ENCODE results near the gene PARP1.

PARP1 gene

DNA sequence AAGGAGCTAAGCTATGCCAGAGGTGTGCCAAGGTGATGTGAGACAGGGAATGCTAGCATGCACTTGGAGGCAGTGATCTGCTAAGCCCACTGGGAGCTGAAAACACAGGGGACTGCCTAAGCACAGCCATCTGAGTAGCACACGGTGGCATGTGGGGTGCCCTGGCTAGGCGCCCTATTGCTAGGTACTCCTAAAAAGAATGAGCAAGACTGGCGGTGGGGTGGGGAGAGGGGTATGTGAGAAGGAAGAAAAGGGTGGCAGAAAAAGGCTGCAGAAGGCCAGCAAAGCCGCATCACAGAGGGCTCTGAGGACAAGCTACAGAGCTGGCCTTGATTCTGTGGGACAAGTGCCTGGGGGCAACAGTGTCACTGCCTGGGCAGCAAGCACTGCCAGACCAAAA is 23.9 kb downstream of the PARP1 start:
- TF ChIP-seq SUZ12 (IDR thresholded peaks at IDR 0.05; ENCODE audit: extremely low read depth, insufficient read depth, insufficient read length) (no peak), YY1 (IDR thresholded peaks at IDR 0.05; ENCODE audit: insufficient read depth, insufficient read length) (no peak), ZNF274 (IDR thresholded peaks at IDR 0.05; ENCODE audit: low read depth, low read length) (no peak)
- no peaks in the 10 kb centered on the region for H3K4me1 ChIP-seq (ENCODE audit: insufficient read depth, insufficient read length)
- DNase-seq (ENCODE audit: low read depth, low spot score), result no peak
- H3K9ac ChIP-seq (ENCODE audit: insufficient read length, low read depth), result no peak overlapping the region
- H3K4me3 ChIP-seq (ENCODE audit: insufficient read length, low read depth), result no peak overlapping the region
- no peaks in the 10 kb centered on the region for H3K9me3 ChIP-seq (ENCODE audit: insufficient read depth, low read length)
- no peaks in the 10 kb centered on the region for H3K27me3 ChIP-seq (ENCODE audit: insufficient read depth, insufficient read length)
- H3K36me3 ChIP-seq (ENCODE audit: insufficient read depth, insufficient read length, low read length), result peaks cover 99% of the 10 kb centered on the region

- no peaks in the 10 kb centered on the region for H3K9me3 ChIP-seq (ENCODE audit: insufficient read depth, low read length)
- no peak for DNase-seq (ENCODE audit: low read depth, low spot score)
- H3K4me1 ChIP-seq (ENCODE audit: insufficient read depth, insufficient read length), result no peaks in the 10 kb centered on the region
- H3K9ac ChIP-seq (ENCODE audit: insufficient read length, low read depth), result no peak overlapping the region
- H3K36me3 ChIP-seq (ENCODE audit: insufficient read depth, insufficient read length, low read length), result peaks cover 99% of the 10 kb centered on the region
- H3K4me3 ChIP-seq (ENCODE audit: insufficient read length, low read depth), result no peak overlapping the region
- H3K27me3 ChIP-seq (ENCODE audit: insufficient read depth, insufficient read length), result no peaks in the 10 kb centered on the region
- TF ChIP-seq ZNF274 (IDR thresholded peaks at IDR 0.05; ENCODE audit: low read depth, low read length) (no peak), YY1 (IDR thresholded peaks at IDR 0.05; ENCODE audit: insufficient read depth, insufficient read length) (no peak), SUZ12 (IDR thresholded peaks at IDR 0.05; ENCODE audit: extremely low read depth, insufficient read depth, insufficient read length) (no peak)
Observed at GRCh38 chr1:226382030-226382429, 25.9 kb downstream of the PARP1 start.

DNA sequence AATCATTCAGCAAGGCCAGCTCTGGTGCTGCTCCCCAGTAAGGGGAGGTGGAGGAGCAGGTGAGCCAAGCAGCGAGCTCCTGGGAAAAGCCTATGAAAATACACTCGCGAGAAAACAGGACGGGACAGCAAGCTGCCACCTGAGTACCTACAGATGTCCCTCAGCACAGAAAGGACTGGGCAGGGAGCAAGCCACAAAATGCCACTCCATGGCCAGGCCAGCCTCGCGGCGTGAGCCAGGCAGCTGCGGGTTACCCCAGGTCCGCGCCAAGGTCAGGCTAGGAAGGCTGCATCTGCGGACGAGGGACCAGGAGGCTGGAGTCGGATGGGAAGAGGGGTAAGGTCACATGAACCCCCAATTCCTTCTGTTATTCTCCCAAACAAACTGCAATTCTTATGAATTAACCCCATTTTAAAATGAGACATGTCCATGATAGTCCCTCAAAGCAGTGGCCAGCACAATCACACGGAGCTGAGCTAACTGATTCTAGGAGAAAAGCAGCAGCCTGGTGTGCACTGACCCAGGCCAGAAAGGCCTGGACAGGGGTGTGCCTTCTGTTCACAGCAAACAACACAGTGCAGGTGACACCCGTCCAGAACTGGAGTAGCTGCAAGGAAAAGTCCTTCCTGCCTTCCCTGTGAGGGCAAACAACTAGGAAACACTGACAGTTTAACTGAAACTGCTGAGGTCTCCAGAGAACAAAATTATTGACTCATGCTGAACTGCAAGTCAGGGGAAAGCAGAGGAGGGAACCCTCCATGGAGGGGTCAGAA is 26.5 kb downstream of the PARP1 start:
- no peak for DNase-seq (ENCODE audit: low read depth, low spot score)
- H3K36me3 ChIP-seq (ENCODE audit: insufficient read depth, insufficient read length, low read length), result peaks cover 100% of the 10 kb centered on the region
- H3K9ac ChIP-seq (ENCODE audit: insufficient read length, low read depth), result no peak overlapping the region
- H3K4me3 ChIP-seq (ENCODE audit: insufficient read length, low read depth), result no peak overlapping the region
- H3K27me3 ChIP-seq (ENCODE audit: insufficient read depth, insufficient read length), result no peaks in the 10 kb centered on the region
- H3K4me1 ChIP-seq (ENCODE audit: insufficient read depth, insufficient read length), result no peaks in the 10 kb centered on the region
- no peak for TF ChIP-seq SUZ12 (IDR thresholded peaks at IDR 0.05; ENCODE audit: extremely low read depth, insufficient read depth, insufficient read length)
- TF ChIP-seq YY1 (IDR thresholded peaks at IDR 0.05; ENCODE audit: insufficient read depth, insufficient read length), result no peak
- TF ChIP-seq ZNF274 (IDR thresholded peaks at IDR 0.05; ENCODE audit: low read depth, low read length), result no peak
- no peaks in the 10 kb centered on the region for H3K9me3 ChIP-seq (ENCODE audit: insufficient read depth, low read length)

GRCh38 chr1:226378071-226378470 is 29.8 kb downstream of the PARP1 start:
- no peak for TF ChIP-seq ZNF274 (IDR thresholded peaks at IDR 0.05; ENCODE audit: low read depth, low read length)
- no peak for TF ChIP-seq YY1 (IDR thresholded peaks at IDR 0.05; ENCODE audit: insufficient read depth, insufficient read length)
- TF ChIP-seq SUZ12 (IDR thresholded peaks at IDR 0.05; ENCODE audit: extremely low read depth, insufficient read depth, insufficient read length), result no peak
- Histone ChIP-seq H3K9me3 (ENCODE audit: insufficient read depth, low read length) (no peaks in the 10 kb centered on the region), H3K27me3 (ENCODE audit: insufficient read depth, insufficient read length) (no peaks in the 10 kb centered on the region), H3K4me1 (ENCODE audit: insufficient read depth, insufficient read length) (no peaks in the 10 kb centered on the region), H3K9ac (ENCODE audit: insufficient read length, low read depth) (no peak overlapping the region), H3K36me3 (ENCODE audit: insufficient read depth, insufficient read length, low read length) (peaks cover 100% of the 10 kb centered on the region), H3K4me3 (ENCODE audit: insufficient read length, low read depth) (no peak overlapping the region)
- DNase-seq (ENCODE audit: low read depth, low spot score), result no peak

DNA sequence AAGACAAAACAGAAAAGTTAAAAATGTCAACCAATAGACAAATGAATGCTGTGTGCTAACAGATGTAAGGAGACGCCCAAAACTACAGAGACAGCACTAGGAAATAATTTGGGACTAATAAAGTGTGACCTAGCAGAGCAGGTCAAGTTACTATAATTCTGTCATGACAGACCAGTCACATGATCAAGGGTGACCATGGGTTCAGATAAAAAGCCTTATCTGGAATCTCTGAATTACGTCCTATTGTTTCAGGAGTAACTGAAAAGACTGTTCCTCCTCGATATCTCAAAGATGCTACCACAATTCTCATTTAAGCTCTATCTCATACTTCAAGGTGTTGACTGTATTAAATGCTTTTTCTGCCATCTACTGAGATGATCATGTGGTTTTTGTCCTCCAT is 31.6 kb downstream of the PARP1 start:
- TF ChIP-seq SUZ12 (IDR thresholded peaks at IDR 0.05; ENCODE audit: extremely low read depth, insufficient read depth, insufficient read length) (no peak), ZNF274 (IDR thresholded peaks at IDR 0.05; ENCODE audit: low read depth, low read length) (no peak)
- no peak overlapping the region for H3K9ac ChIP-seq (ENCODE audit: insufficient read length, low read depth)
- H3K4me1 ChIP-seq (ENCODE audit: insufficient read depth, insufficient read length), result no peaks in the 10 kb centered on the region
- DNase-seq (ENCODE audit: low read depth, low spot score), result no peak
- no peaks in the 10 kb centered on the region for H3K9me3 ChIP-seq (ENCODE audit: insufficient read depth, low read length)
- H3K27me3 ChIP-seq (ENCODE audit: insufficient read depth, insufficient read length), result no peaks in the 10 kb centered on the region
- H3K36me3 ChIP-seq (ENCODE audit: insufficient read depth, insufficient read length, low read length), result peaks cover 100% of the 10 kb centered on the region
- no peak overlapping the region for H3K4me3 ChIP-seq (ENCODE audit: insufficient read length, low read depth)

GRCh38 chr1:226373376-226373775 is 34.5 kb downstream of the PARP1 start:
- no peak for DNase-seq (ENCODE audit: low read depth, low spot score)
- TF ChIP-seq SUZ12 (IDR thresholded peaks at IDR 0.05; ENCODE audit: extremely low read depth, insufficient read depth, insufficient read length), result no peak
- TF ChIP-seq YY1 (IDR thresholded peaks at IDR 0.05; ENCODE audit: insufficient read depth, insufficient read length), result no peak
- TF ChIP-seq ZNF274 (IDR thresholded peaks at IDR 0.05; ENCODE audit: low read depth, low read length), result no peak
- H3K4me1 ChIP-seq (ENCODE audit: insufficient read depth, insufficient read length), result no peaks in the 10 kb centered on the region
- H3K4me3 ChIP-seq (ENCODE audit: insufficient read length, low read depth), result no peak overlapping the region
- H3K27me3 ChIP-seq (ENCODE audit: insufficient read depth, insufficient read length), result no peaks in the 10 kb centered on the region
- no peaks in the 10 kb centered on the region for H3K9me3 ChIP-seq (ENCODE audit: insufficient read depth, low read length)
- no peak overlapping the region for H3K9ac ChIP-seq (ENCODE audit: insufficient read length, low read depth)
- H3K36me3 ChIP-seq (ENCODE audit: insufficient read depth, insufficient read length, low read length), result peaks cover 100% of the 10 kb centered on the region

DNA sequence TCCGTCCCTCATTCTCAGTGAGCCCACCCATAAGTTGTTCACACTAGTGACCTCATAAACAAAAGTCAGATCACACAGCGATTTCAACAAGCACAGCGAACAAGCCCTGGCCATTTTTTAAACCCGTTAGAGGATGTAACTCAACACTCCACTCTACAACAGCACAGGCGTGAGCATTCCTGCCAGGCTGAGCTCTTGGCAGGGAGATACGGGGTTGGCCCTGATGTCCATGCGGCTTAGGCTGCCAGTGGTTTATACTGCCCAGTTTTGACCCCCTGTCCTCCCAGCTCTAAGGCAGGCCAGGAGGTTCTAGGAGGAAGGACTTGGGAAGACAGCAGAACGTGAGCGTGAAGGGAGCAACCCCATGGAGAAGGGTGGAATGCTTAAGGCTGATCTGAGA is 35.0 kb downstream of the PARP1 start:
- no peak for TF ChIP-seq ZNF274 (IDR thresholded peaks at IDR 0.05; ENCODE audit: low read depth, low read length)
- TF ChIP-seq SUZ12 (IDR thresholded peaks at IDR 0.05; ENCODE audit: extremely low read depth, insufficient read depth, insufficient read length), result no peak
- TF ChIP-seq YY1 (IDR thresholded peaks at IDR 0.05; ENCODE audit: insufficient read depth, insufficient read length), result no peak
- Histone ChIP-seq H3K36me3 (ENCODE audit: insufficient read depth, insufficient read length, low read length) (peaks cover 100% of the 10 kb centered on the region), H3K9me3 (ENCODE audit: insufficient read depth, low read length) (no peaks in the 10 kb centered on the region), H3K4me1 (ENCODE audit: insufficient read depth, insufficient read length) (no peaks in the 10 kb centered on the region), H3K27me3 (ENCODE audit: insufficient read depth, insufficient read length) (no peaks in the 10 kb centered on the region), H3K9ac (ENCODE audit: insufficient read length, low read depth) (no peak overlapping the region), H3K4me3 (ENCODE audit: insufficient read length, low read depth) (no peak overlapping the region)
- DNase-seq (ENCODE audit: low read depth, low spot score), result no peak

Data from NT2/D1 (cell line).